Uterus (tissue), 4 donors: ENCODE results near the gene ELK4. TPM values are rescaled to one million over a fixed set of nuclear protein-coding genes. Genes with fewer than 3 reads are reported as not detected.

ENCODE experiments used
- DNase-seq, 2 donors: peaks; one replicate each; pipeline ENCODE4 v3.0.0-alpha.2; 2019 to 2020
- H3K27ac ChIP-seq, 2 donors: fragments of 200-600 bp; sonication (generic); 1 replicate in 1 of 2; 2 replicates in 1 of 2; pipeline ENCODE4 v1.5.1; 2016 to 2018
- H3K27me3 ChIP-seq, 2 donors: fragments of 200-600 bp; sonication (generic); one replicate each; pipeline ENCODE4 v1.5.1; 2018 to 2019; ENCODE audit warnings: control low read depth in 1 of 2
- H3K36me3 ChIP-seq, 2 donors: fragments of 200-600 bp; sonication (generic); one replicate each; pipeline ENCODE4 v1.5.1; 2019; ENCODE audit warnings: control low read depth in 1 of 2
- H3K4me1 ChIP-seq, 2 donors: fragments of 200-600 bp; sonication (generic); one replicate each; pipeline ENCODE4 v1.5.1; 2018 to 2019; ENCODE audit warnings: control low read depth in 1 of 2
- H3K4me3 ChIP-seq, 2 donors: fragments of 200-600 bp; sonication (generic); 1 replicate in 1 of 2; 2 replicates in 1 of 2; pipeline ENCODE4 v1.5.1; 2018 to 2019; ENCODE audit warnings: mild to moderate bottlenecking in 1 of 2
- H3K9me3 ChIP-seq, 2 donors: fragments of 200-600 bp; sonication (generic); one replicate each; pipeline ENCODE4 v1.5.1; 2019; ENCODE audit warnings: control low read depth in 1 of 2
- POLR2A ChIP-seq, 2 donors: fragments of 450-650 bp; IDR thresholded peaks; one replicate each; pipeline ENCODE4 v1.6.1; 2016; ENCODE audit warnings: antibody characterized with exemption in 2 of 2, mild to moderate bottlenecking in 1 of 2, moderate library complexity in 1 of 2
- intact Hi-C: fragments of 100-400 bp; cut with DNase I; formaldehyde crosslinking; loops from one replicate; pipeline ENCODE4 v1.15.1; 2023; ENCODE audit warnings: low total_unique reads
- total RNA-seq, 4 donors: library from RNA; depleted of rRNA in 3 of 4; stranded (reverse); fragments of >200 nt in 3 of 4; gene quantifications; one replicate each; pipeline versions ENCODE4 v1.1.0 to v1.2.4, GENCODE V29; 2014 to 2023
- TF ChIP-seq, protein P1 (sequence below), 4 experiments: fragments of 200-600 bp in 2 of 4; fragments of 450-650 bp in 2 of 4; sonication (generic) in 2 of 4; IDR thresholded peaks; one replicate each; pipeline ENCODE4 v1.5.1; 2016 to 2019; ENCODE audit warnings: antibody characterized with exemption in 4 of 4, mild to moderate bottlenecking in 2 of 4, moderate library complexity in 1 of 4
- donor health status: DM: yes; HTN: yes; CAD: no.

ELK4 gene
- total RNA-seq, 4 donors from 2014 or later = 17.9 to 97.7 (median 26.7) TPM

DNA sequence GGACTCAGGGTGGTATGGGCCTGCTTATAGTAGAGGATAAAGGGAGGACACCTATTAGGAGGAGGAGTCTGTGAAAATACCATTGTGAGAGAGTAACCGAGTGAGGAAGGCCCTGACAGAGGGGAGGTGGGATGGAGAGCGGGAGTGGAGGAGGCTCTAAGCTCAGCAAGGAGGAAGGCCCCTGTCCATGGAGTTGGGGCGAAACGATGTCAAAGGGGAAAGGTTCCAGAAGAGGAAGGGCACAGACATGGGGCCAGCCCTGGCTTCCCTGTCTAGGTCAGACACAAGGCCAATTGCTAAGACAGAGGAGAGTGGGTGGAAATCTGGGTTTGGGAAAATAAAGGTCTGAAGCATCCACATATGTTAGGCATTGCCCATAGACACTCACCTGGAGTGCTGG, 44.2 kb downstream of the ELK4 start:
- Histone ChIP-seq H3K27me3 (no peaks in the 10 kb centered on the region), H3K27ac (no peak overlapping the region), H3K4me1 (no peaks in the 10 kb centered on the region), H3K9me3 (no peaks in the 10 kb centered on the region), H3K36me3 (no peaks in the 10 kb centered on the region), H3K4me3 (no peak overlapping the region)
- DNase-seq = peak in 1 of 2 donors; percentile 0
- TF ChIP-seq, protein P1, sequence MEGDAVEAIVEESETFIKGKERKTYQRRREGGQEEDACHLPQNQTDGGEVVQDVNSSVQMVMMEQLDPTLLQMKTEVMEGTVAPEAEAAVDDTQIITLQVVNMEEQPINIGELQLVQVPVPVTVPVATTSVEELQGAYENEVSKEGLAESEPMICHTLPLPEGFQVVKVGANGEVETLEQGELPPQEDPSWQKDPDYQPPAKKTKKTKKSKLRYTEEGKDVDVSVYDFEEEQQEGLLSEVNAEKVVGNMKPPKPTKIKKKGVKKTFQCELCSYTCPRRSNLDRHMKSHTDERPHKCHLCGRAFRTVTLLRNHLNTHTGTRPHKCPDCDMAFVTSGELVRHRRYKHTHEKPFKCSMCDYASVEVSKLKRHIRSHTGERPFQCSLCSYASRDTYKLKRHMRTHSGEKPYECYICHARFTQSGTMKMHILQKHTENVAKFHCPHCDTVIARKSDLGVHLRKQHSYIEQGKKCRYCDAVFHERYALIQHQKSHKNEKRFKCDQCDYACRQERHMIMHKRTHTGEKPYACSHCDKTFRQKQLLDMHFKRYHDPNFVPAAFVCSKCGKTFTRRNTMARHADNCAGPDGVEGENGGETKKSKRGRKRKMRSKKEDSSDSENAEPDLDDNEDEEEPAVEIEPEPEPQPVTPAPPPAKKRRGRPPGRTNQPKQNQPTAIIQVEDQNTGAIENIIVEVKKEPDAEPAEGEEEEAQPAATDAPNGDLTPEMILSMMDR (IDR thresholded peaks at IDR 0.05) = no peak
- TF ChIP-seq POLR2A (IDR thresholded peaks at IDR 0.05) = no peak
- intact Hi-C loops = no loop called here

DNA sequence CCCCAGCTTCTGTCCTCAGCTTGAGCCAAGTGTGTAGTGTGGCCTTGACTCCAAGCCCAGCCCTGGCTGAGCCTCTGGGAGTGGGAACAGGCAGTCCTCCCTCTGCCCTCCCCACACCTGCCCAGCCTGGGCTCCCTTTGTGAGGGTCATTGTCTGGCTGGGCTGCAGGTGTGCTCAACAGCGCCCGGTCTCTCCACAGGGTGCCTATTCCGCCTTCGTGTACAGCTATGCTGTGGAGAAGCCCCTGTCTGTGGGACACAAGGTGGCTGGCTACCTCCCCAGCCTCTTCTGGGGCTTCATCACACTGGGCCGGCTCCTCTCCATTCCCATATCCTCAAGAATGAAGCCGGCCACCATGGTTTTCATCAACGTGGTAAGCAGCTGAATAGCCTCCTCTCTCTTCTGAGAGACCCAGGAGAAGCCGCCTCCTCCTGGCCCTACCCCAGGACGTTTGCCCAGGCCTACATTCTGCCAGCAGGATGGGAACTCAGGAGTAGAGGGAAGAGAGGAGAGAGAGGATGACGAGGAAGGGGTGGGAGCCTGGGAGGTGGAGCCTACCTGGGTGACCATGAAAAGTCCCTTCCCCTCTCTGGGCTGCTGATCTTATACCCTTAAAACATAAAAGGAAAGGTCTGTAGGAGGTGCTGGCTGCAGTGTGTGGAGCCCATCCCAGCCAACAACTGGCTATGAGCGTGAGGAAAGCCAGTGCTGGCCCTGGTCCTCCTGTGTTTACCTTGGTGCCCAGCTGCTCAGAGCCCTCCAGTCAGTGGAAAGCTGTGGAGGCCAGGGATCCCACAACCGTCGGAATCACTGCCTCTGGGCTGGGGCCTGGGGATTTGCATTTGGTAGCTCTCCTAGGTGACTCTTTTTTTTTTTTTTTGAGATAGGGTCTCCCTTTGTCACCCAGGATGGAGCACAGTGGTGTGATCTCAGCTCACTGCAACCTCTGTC, 45.7 kb downstream of the ELK4 start:
- no peak for DNase-seq
- H3K36me3 ChIP-seq = no peaks in the 10 kb centered on the region
- intact Hi-C loops = no loop called here

DNA sequence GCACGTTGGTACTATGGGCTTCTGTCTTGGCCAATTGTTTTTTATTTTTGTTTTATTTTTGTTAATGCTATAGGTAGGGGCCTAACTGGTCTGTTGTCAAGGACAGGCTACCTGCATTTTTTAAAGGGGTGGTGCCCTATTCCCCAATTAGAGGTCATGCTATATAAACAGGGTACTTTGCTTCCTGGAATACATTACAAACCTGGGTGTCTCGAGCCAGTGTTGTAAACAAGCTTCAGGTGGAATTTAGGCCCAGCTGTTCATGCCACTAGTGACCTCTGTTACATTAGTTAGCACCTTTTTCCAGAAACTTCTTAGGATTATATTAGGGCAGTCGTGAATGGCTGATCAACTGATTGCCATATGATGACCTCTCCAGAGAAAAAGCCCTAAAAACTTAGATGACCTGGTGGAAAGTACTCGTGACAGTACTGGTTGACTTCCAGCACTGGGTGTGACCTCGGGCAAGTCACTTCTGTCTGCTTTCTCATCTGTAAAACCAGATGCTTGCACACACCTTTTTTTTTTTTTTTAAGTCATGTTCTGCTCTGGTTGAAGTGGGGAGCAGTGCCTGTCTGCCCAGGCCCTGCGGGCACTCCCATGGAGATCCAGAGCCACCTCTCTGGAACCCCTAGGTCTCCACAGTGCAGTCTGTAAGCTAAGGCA, 46.5 kb downstream of the ELK4 start:
- no peak for DNase-seq
- Histone ChIP-seq H3K9me3 (no peaks in the 10 kb centered on the region), H3K27me3 (no peaks in the 10 kb centered on the region), H3K4me1 (no peaks in the 10 kb centered on the region), H3K27ac (no peak overlapping the region), H3K36me3 (no peaks in the 10 kb centered on the region), H3K4me3 (no peak overlapping the region)
- TF ChIP-seq, protein P1 (IDR thresholded peaks at IDR 0.05) = no peak
- no peak for TF ChIP-seq POLR2A (IDR thresholded peaks at IDR 0.05)
- intact Hi-C loops = no loop called here

More for the DNA sequence above, 45.7 kb downstream of the ELK4 start:
- Histone ChIP-seq H3K4me3 (no peak overlapping the region), H3K4me1 (no peaks in the 10 kb centered on the region), H3K27me3 (no peaks in the 10 kb centered on the region), H3K9me3 (no peaks in the 10 kb centered on the region), H3K27ac (no peak overlapping the region)
- TF ChIP-seq, protein P1 (IDR thresholded peaks at IDR 0.05) = no peak
- TF ChIP-seq POLR2A (IDR thresholded peaks at IDR 0.05) = no peak

DNA sequence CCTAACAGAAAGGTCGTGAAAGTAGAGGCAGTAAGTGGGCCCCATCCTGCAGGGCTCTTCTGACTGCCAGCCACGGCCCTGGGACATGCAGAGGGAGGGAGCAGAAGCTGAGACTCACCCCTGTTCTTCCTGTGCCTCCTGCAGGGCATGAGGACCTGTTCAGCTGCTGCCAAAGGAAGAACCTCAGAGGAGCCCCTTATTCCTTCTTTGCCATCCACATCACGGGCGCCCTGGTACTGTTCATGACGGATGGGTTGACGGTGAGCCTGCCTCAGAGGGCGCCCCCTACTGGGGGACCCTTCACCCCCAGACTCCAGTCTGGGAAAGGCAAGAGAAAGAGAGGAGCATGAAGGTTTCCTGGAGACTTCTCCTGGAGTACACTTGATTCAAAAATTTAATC, 47.1 kb downstream of the ELK4 start:
- H3K9me3 ChIP-seq = no peaks in the 10 kb centered on the region
- no peak for DNase-seq
- H3K27ac ChIP-seq = no peak overlapping the region
- intact Hi-C loops = no loop called here
- H3K36me3 ChIP-seq = no peaks in the 10 kb centered on the region
- no peaks in the 10 kb centered on the region for H3K4me1 ChIP-seq
- H3K4me3 ChIP-seq = no peak overlapping the region
- H3K27me3 ChIP-seq = no peaks in the 10 kb centered on the region
- TF ChIP-seq, protein P1 (IDR thresholded peaks at IDR 0.05) = no peak
